HG02642 (cell line): Measurements from ENCODE around the gene APOL5.
A peak's percentile ranks its signal among the peaks of the same experiment; 100 is the strongest.

ENCODE experiments used
- ATAC-seq: cut with Tn5 transposase; IDR thresholded peaks from one replicate; pipeline ENCODE4 v1.9.1; 2021; ENCODE audit warnings: mild to moderate bottlenecking; ENCODE audit not compliant: unreplicated experiment, poor library complexity

Gene APOL5

GRCh38 chr22:35739931-35740380, 22.3 kb downstream of the APOL5 start:
- no peak for ATAC-seq

DNA sequence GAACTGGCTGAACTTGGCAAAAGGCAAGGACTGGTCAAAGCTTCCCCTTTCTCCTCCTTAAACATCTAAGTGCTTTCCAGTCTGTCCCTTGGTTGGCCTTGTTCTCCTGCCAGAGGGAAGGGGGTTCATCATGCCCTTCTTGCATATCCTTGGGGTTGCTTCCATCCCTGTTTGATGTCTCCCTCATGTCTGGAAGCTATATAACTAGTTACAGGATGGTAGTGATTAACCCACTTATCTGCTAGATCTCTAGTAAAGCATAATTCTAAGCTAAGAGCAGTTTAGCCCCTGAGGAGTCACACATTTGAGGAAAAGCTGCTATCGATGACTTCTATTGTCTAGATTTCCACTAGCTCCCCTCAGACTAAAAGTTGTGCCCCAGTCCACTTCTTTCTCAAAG, 22.9 kb downstream of the APOL5 start:
- ATAC-seq: no peak

GRCh38 chr22:35742342-35743100, 24.8 kb downstream of the APOL5 start:
- no peak for ATAC-seq

GRCh38 chr22:35743326-35743860, 25.7 kb downstream of the APOL5 start:
- no peak for ATAC-seq

GRCh38 chr22:35746248-35746647, 28.6 kb downstream of the APOL5 start:
- no peak for ATAC-seq

DNA sequence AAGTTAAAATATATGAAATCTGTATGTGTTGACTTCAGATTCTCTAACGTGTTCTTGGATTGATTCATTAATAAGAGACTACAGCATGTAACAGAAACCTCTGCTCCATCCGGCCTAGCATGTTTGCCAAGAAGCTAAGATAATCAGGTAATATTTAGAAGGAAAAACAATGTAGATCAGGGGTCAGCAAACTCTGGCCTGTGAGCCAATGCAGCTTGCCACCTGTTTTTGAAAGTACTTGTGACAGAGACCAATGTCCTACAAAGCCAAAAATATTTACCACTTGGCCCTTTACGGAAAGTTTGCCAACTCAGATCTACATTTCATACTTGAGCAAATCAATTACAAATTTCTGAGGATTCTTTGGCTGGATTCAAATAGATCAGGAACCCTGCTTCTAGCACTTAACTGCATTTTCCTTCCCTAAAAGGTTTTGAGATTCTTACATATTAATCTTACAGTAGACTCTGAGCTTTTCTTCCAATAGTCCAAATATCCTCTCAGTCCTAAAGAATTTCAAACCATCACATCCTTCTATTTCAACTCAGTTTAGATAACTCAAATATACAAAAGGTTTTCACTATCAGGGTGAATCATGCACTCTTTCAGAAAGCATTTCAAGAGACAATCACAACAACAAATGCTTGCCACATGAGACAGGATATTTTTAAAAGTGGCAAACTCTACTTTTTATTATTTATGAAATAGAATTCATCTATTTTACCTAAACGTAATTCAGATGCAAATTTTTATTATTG, 29.5 kb downstream of the APOL5 start:
- ATAC-seq: no peak

DNA sequence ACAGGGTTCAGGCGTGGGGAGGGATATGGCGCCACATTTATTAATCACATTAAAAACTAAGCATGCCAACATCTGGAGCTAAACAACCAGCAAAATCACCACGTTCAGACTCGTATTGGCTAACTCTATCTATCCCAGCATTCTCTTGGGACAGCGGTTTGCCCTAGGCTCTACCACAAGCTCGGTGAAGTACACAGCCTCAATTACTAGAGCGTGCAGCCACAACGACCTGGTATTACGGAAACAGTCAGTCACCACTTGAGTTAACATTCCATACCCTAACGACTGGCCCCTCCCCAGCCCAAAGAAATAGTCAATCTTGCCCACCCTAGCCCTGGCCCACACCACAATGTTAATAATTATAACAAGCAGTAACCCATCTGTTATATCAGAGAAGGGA, 32.1 kb downstream of the APOL5 start:
- peak; percentile 74 for ATAC-seq

DNA sequence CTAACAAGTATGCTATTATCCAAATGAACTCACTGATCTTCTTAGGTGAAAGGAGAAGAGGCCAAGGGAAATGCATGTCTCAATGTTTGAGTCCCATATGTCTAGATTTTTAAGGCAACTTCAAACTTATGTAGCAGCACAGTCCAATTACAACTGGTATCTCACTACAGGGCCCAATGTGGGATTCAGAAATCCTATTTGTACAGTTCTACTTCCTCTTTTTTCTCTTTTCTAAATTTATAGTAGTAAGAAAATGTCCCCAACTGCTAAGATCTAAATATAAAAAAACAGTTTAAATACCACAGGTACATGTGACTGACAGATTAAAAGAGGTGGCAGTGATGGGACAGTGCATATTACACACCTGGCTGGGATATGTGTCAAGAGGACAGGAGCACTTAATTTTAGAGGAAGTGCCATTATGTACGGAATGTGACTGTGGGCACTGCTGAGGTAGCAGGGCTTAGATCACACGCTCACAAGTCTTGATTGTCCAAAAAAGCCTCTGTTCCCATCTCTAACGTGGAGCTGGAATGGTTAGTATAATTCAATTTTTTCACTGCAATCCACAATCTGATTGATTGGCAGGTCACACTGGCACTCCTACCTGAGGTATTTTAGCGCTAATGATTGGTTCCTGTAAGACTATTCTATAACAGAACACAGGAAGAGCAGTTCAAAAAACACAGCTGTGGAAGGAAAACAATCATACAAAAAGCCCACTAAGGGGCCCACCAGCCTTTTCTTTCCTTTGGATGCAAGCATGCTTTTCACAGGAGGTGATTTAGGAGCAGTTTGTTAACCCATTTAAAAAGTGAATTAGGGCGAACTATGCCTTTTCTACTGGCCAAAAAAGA, 34.6 kb downstream of the APOL5 start:
- no peak for ATAC-seq

DNA sequence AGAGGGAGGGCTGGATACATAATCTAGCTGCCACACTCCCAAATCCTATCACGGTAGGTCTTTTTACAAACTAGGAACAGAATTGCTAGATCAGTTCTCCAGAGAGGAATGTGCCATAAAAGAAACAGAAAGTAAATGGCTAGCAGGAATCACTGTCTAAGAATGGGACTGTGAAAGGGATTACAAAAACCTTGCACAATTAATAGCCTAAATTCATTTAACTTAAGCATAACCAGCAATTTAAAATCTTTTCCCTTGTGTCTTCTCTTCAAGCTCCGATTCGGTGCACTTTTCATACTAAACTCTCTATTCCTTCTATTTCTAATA, 35.2 kb downstream of the APOL5 start:
- ATAC-seq: no peak

GRCh38 chr22:35754761-35755160, 37.1 kb downstream of the APOL5 start:
- no peak for ATAC-seq

GRCh38 chr22:35756722-35757121, 39.0 kb downstream of the APOL5 start:
- no peak for ATAC-seq

DNA sequence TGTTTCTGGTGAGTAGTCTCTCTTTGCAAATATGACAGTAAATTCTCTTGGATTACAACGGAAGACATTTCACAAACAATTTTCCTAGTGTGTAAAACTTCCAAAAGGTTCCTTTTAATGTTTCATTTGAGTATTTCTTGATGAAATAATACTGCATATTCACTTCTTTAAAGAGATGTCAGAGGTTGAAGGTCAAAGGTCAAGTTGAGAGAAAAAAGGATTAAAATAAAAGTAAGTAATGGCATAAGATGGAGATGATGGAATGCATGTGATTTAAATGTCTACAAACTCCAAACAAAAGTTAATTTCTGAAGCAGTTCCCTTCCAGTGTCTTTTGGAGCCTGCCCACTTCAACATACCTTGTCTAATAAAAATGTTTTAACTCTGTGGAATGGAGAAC, 40.7 kb downstream of the APOL5 start:
- ATAC-seq: no peak

DNA sequence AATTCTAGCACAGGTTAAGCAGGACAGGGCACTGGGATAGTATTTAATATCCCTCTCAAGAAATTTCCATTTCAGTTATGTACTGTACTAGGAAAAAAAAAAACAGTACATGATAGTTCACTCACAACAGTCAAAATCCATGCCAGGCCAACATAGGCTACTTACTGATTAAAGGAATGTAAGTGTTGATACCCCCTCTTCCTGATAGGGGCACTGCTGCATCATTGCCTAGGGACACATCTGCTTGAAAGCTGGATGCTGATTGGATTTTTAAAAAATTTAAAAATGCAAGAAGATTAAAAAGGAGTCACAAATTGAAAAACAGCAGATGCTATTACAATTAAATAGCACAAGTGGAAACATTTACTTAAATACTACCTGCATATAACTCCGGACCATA, 43.4 kb downstream of the APOL5 start:
- ATAC-seq: no peak

DNA sequence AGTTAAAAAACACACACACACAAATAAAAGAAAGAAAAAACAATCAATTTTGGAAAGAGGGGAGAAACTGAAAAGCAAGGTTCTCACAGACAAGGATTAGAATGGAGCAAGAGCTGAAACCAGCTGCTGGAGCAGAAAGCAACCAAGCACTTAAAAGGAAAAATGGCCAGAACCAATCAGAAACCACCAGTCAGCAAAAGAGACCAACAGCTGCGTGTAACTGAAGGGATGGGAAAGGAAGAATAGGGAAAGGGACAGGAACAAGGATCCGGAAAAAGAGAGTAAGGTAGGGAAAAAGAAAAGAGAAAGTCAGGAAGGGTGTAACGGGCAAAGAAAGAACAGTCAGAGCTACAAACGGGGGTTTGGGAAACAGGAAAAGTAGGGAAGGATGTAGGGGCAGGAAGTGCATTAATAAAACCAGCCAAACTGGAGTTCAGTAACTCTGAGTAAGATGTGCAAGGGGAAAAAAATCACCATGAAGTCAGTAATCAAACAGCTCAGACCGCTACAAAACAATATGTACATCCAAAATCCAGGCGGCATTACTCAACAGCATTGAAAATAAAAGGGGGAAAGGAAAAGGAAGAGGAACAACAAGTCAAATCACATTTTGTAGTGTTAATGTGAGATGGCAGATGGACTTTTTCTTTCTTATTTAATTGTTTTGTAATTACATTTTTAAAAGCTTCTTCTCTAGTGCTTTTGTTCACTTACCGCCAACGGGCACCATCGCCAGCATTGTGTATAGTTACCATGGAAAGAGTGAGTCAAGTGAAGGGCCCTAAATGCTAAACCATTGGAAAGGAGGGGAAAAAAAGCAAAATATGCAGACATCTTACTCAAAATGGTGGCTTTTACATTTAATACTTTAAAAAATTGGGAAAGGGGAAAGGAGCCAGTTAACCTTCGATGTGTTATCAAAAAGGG, 49.2 kb downstream of the APOL5 start:
- no peak for ATAC-seq

DNA sequence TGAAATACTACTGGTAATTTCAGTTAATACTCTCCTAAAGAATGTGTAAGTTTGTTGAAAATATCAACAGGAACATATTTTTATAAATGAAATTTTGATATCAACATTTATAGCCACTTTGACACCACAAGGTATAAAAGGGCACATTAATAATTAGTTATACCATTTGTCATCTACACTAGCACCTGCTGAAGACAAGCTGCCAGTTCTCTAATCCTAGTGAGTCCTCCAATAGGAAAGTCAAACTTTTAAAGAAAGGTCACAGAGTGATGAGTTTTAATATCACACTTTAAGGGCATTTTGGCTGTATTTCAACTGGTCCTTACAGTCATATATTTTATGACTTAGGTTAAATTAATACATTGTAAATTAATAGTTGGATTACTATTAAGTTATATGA, 52.3 kb downstream of the APOL5 start:
- ATAC-seq: no peak

DNA sequence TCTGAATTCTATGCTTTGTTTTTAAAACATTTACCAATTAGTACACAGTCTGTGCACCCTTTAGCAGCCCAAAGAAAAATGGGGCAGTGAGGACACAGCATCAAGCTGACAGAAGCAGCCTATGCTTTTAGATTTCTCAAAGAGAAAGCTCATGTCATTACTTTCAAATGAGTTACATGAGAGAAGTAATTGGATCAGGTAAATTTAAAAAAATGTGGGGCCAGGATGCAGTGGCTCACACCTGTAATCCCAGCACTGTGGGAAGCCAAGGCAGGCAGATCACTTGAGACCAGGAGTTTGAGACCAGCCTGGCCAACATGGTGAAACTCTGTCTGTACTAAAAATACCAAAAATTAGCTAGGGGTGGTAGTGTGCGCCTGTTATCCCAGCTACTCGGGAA, 57.7 kb downstream of the APOL5 start:
- no peak for ATAC-seq

DNA sequence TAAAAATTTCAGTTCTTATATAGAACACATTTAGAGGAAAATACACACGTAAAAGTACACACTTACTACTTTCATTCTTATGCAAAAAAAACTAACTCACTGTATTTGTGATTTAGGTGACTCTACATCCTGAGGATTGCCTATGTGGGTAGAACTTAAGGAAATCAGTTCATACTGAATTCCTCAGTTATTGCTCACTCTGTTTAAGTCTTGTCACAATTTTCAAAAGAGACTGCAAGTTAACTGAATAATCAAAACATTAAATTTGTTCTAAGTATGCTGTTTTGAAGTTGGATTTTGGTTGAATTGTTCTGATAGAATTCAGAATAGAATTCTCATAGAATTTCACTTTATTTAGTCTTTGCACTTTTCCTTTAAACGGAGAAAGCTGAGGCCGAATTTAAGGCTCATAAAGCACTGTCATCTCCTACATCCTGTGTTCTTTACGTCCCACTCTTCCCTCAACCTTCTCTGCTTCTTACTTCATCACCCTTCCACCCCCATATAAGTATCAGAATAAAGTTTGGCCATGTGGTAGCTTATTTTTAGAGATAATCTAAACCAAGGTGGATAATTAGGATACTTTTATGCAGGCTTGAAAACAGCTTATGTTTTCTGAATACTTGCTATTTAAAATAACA, 59.8 kb downstream of the APOL5 start:
- ATAC-seq: no peak
